Measurements from ENCODE around the gene WAC. TPM values are rescaled to one million over a fixed set of nuclear protein-coding genes. Genes with fewer than 3 reads are reported as not detected.
A peak's percentile ranks its signal among the peaks of the same experiment; 100 is the strongest.

The WAC gene
- total and polyA plus RNA-seq, 10 of the 15 experiments (the other 5 are each of a cell fraction or from before 2014, with no cell fraction given): 26.5 to 131 (median 69.4) TPM

DNA sequence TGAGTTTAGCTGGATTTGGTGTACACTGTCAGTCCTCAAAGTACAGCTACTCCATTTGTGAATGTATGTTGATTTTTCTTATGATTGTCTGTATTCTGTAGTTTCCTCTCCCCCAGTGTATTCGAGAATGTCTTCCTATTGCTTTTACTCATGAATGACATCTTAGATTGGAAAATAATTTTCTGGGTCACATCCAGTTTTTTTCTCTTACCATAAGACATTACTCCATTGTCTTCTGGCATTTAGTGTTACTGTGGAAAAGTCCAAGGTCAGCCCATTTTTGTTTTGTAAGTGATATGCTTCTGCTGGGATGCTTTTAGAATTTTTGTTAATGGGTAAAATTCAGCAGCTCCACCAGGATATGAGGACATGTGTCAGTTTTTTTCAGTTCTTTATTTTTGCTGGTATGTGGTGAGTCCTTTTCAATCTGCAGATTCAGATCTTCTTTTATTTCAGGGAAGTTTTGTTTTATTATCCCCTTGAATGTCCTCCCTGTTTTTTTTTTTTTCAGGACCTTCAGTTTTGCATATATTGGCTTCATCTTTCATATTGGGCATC lies 33.6 kb downstream of the WAC start (continued):
- no peak for TF ChIP-seq SPI1 (IDR thresholded peaks at IDR 0.05; ENCODE audit: borderline replicate concordance, insufficient read depth, low read depth, low read length)

GRCh38 chr10:28569506-28570159 lies 36.7 kb downstream of the WAC start:
- CTCF ChIA-PET: no interaction called here
- Histone ChIP-seq H3K4me2 (ENCODE audit: control insufficient read depth, insufficient read depth) (no peak overlapping the region), H3K79me2 (ENCODE audit: control insufficient read depth, insufficient read depth, low read length) (peaks cover 64% of the 10 kb centered on the region), H2AFZ (ENCODE audit: control insufficient read depth, low read depth, low read length) (no peak overlapping the region), H3K36me3 (ENCODE audit: control insufficient read depth in 2 of 2, insufficient read depth in 2 of 2, low read length in 1 of 2) (peaks cover 3 to 24% of the 10 kb centered on the region in 2 experiments), H3K27me3 (replicated peaks in 1 of 2; ENCODE audit: control insufficient read depth in 2 of 2, insufficient read depth in 2 of 2, low read length in 1 of 2) (no peaks in the 10 kb centered on the region), H4K20me1 (ENCODE audit: control insufficient read depth, insufficient read depth) (no peaks in the 10 kb centered on the region; the same call in 1 of the 2 replicates), H3K4me3 (no peak overlapping the region), H3K27ac (ENCODE audit: control insufficient read depth, insufficient read depth) (no peak overlapping the region), H3K9ac (ENCODE audit: control insufficient read depth, insufficient read depth, low read length) (no peak overlapping the region), H3K9me3 (replicated peaks; ENCODE audit: control insufficient read depth, insufficient read depth, low read length) (no peaks in the 10 kb centered on the region), H3K4me1 (ENCODE audit: control insufficient read depth, insufficient read depth, low read length) (no peaks in the 10 kb centered on the region)
- SMC1A ChIA-PET (ENCODE audit: uncharacterized antibody, unreplicated experiment): no interaction called here
- POLR2A ChIA-PET: no interaction called here
- no peak for DNase-seq (ENCODE audit: low read depth, low spot score)
- peak; percentile 47; the same call in 2 of the 3 replicates for ATAC-seq
- TSS peak; percentile 2 for BruUV-seq (replicated peaks)
- RAD21 ChIA-PET (ENCODE audit: unreplicated experiment): no interaction called here
- no peak for FAIRE-seq
- 84% methylated on average over 3 of the region's 3 CpGs for WGBS (ENCODE audit: insufficient coverage, insufficient replicate concordance, low lambda C conversion rate, missing lambda C conversion rate)
- intact Hi-C loops (cut with micrococcal nuclease; ENCODE audit: unreplicated experiment) (no loop called here), in situ Hi-C loops (cut with MboI) (loop anchor here (25.0 kb wide), 1 partner anchor 1432 kb away; no protein-coding TSS in a partner anchor)
- TF ChIP-seq BCL11A (IDR thresholded peaks at IDR 0.05; ENCODE audit: low read depth, low read length) (no peak), FOS (IDR thresholded peaks at IDR 0.05; ENCODE audit: borderline replicate concordance, extremely low read depth, insufficient read length) (no peak), SUPT20H (IDR thresholded peaks at IDR 0.05; ENCODE audit: borderline replicate concordance, control insufficient read depth, low read depth, low read length) (no peak), E2F8 (IDR thresholded peaks at IDR 0.05; ENCODE audit: low read depth, partially characterized antibody) (no peak), SPI1 (IDR thresholded peaks at IDR 0.05; ENCODE audit: borderline replicate concordance, insufficient read depth, low read depth, low read length) (no peak), ZNF384 (IDR thresholded peaks at IDR 0.05; ENCODE audit: borderline replicate concordance, low read depth, low read length) (no peak), SMAD1 (IDR thresholded peaks at IDR 0.05; ENCODE audit: low read depth, partially characterized antibody) (no peak), NR2C2 (IDR thresholded peaks at IDR 0.05; ENCODE audit: borderline replicate concordance, control insufficient read depth, insufficient read length, low read depth) (no peak), USF1 (IDR thresholded peaks at IDR 0.05; ENCODE audit: borderline replicate concordance, extremely low read length, insufficient read depth, low read depth, low read length) (no peak), POU2F2 (IDR thresholded peaks at IDR 0.05; ENCODE audit: borderline replicate concordance, low read depth, low read length) (no peak), MLLT1 (IDR thresholded peaks at IDR 0.05) (no peak)
